Smooth muscle cell of the umbilical artery (primary cell): ENCODE measurements around the gene DCDC2. TPM values are rescaled to one million over a fixed set of nuclear protein-coding genes. Genes with fewer than 3 reads are reported as not detected.

ENCODE experiments used
- total RNA-seq: library from RNA; depleted of rRNA; stranded (reverse); fragments of >200 nt; gene quantifications from 2 replicates; pipeline ENCODE4 v1.2.3, GENCODE V29; 2014

DCDC2 gene
- total RNA-seq: not detected in 2 replicates

GRCh38 chr6:24357336-24358218 is at the start of gene DCDC2:
Gene DCDC2 (minus strand): TSS chr6:24358059. CDS start chr6:24357750, 309 bp downstream.

GRCh38 chr6:24402697-24403500 is 45.0 kb upstream of the DCDC2 start, which contains the start of gene MRS2:
Gene MRS2 (plus strand): TSS chr6:24402936. CDS start chr6:24403047, 111 bp downstream.

GRCh38 chr6:24125980-24126379 is 231.9 kb downstream of the DCDC2 start, which contains the start of gene NRSN1:
Gene NRSN1 (plus strand): TSS chr6:24126215. CDS start chr6:24134328, 8,113 bp downstream.

Other genes starting within 250 kb of the DCDC2 start
- gene NRSN1, start 231.8 kb downstream of the DCDC2 start, total RNA-seq: not detected in 2 replicates
- 21.7 and 28.2 TPM in 2 replicates for gene MRS2, start 44.9 kb upstream of the DCDC2 start, total RNA-seq
- gene GPLD1, start 131.5 kb upstream of the DCDC2 start, total RNA-seq: under 0.01 and 0.32 TPM in 2 replicates
- 0.59 and 0.69 TPM in 2 replicates for gene ALDH5A1, start 136.9 kb upstream of the DCDC2 start, total RNA-seq